ENCODE data around the gene RNF19B.
"Not testable (repeated sequence)": the region's sequence is repeated elsewhere in the genome, so short reads cannot be mapped to it uniquely, and the experiment has no call there.

RNF19B gene

GRCh38 chr1:33000427-33001026 is 35.9 kb upstream of the RNF19B start:
- no peak overlapping the region for H3K27ac Mint-ChIP-seq
- peaks cover 25% of the 10 kb centered on the region for H3K4me1 Mint-ChIP-seq
- no peak for ATAC-seq
- H3K36me3 Mint-ChIP-seq, result peaks cover 5% of the 10 kb centered on the region
- no peaks in the 10 kb centered on the region for H3K27me3 Mint-ChIP-seq
- no peaks in the 10 kb centered on the region for H3K9me3 Mint-ChIP-seq
- H3K4me3 Mint-ChIP-seq, result no peak overlapping the region

DNA sequence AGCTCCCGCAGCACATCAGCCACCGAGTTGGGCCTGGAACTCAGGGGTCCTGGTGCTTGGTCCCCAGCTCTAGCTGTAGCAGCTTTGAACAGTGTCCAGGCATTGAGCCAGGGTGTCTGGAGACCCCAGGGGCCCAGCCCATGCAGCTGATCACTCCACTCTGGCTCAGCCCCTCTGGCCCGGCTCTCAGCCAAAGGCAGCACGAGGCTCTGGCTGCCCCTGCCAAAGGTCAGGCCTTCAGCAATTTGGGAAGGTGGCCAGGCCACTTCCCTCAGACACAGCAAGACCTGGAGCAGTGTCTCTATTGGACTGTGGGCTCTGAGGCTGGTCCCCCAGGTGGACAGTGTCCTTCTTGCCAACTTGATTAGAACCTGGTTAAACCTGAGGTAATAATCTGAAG is 34.4 kb upstream of the RNF19B start:
- Mint-ChIP-seq H3K4me3 (no peak overlapping the region), H3K27ac (no peak overlapping the region), H3K36me3 (peaks cover 5% of the 10 kb centered on the region), H3K9me3 (no peaks in the 10 kb centered on the region), H3K27me3 (no peaks in the 10 kb centered on the region), H3K4me1 (peaks cover 25% of the 10 kb centered on the region)
- no peak for ATAC-seq

DNA sequence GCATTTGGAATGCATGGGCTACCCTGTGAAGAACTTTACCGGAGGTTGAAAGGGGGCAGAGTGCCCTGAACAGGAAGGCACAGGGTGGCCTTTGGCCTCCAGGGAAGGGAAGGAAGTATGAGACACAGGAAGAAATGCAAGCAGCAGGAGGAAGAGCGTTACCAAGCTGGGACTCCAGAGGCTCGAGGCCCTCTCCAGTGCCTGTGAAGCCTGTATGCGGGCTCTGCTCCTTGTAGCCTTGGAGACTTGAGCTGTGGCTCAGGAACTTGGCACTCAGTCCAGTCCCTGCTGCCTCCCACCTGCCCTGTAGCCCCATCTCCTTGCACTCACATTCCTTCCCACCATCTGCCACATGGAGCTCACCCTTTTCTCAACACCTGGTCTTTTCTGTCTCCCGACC is 33.5 kb upstream of the RNF19B start:
- Mint-ChIP-seq H3K27me3 (no peaks in the 10 kb centered on the region), H3K9me3 (no peaks in the 10 kb centered on the region), H3K4me3 (no peak overlapping the region), H3K27ac (peak overlapping the region; percentile 78), H3K36me3 (peaks cover 5% of the 10 kb centered on the region), H3K4me1 (peaks cover 34% of the 10 kb centered on the region)
- ATAC-seq, result no peak

DNA sequence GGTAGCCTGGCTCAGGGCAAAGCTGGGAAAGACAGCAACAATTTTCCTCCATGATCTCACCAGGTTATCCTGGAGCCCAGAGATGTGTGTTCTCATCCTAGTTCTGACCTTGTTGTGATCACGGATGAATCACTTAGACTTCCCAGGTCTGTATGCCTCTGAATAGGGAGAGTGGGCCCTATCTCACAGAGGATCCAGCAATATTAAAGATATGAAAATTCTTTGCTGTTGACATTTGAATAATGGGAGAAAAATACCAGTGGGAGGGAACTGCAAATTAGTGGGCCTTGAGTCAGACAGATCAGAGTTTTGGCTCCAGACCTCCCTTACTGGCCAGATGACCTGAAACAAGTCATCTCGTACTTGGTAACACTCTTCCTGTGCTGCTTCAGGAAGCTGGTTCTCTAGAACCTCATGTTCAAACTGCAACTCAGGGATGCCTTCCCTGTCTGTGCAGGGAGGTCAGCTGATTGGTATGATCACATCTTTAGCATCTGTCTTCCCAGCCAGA is 32.8 kb upstream of the RNF19B start:
- H3K27ac Mint-ChIP-seq, result peak overlapping the region; percentile 78
- H3K4me3 Mint-ChIP-seq, result no peak overlapping the region
- no peaks in the 10 kb centered on the region for H3K27me3 Mint-ChIP-seq
- no peaks in the 10 kb centered on the region for H3K9me3 Mint-ChIP-seq
- peaks cover 41% of the 10 kb centered on the region for H3K4me1 Mint-ChIP-seq
- peaks cover 5% of the 10 kb centered on the region for H3K36me3 Mint-ChIP-seq
- no peak for ATAC-seq

- H3K4me3 Mint-ChIP-seq, result peak overlapping the region; percentile 40
- H3K36me3 Mint-ChIP-seq, ATAC-seq, H3K9me3 Mint-ChIP-seq, H3K27me3 Mint-ChIP-seq: not testable (repeated sequence)
- H3K27ac Mint-ChIP-seq, result peak overlapping the region; percentile 90
- H3K4me1 Mint-ChIP-seq, result peaks cover 73% of the 10 kb centered on the region
Measured at GRCh38 chr1:32993324-32993636, 28.7 kb upstream of the RNF19B start.

- Mint-ChIP-seq H3K36me3 (no peaks in the 10 kb centered on the region), H3K9me3 (no peaks in the 10 kb centered on the region), H3K27ac (peak overlapping the region; percentile 90), H3K27me3 (no peaks in the 10 kb centered on the region), H3K4me3 (peak overlapping the region; percentile 40), H3K4me1 (peaks cover 67% of the 10 kb centered on the region)
- ATAC-seq, result peak; percentile 96
Measured at GRCh38 chr1:32992489-32993323, 28.1 kb upstream of the RNF19B start.

GRCh38 chr1:32991819-32992488 is 27.3 kb upstream of the RNF19B start:
- ATAC-seq, result no peak
- Mint-ChIP-seq H3K4me3 (peak overlapping the region; percentile 40), H3K4me1 (peaks cover 67% of the 10 kb centered on the region), H3K27ac (peak overlapping the region; percentile 90), H3K9me3 (no peaks in the 10 kb centered on the region), H3K27me3 (no peaks in the 10 kb centered on the region), H3K36me3 (no peaks in the 10 kb centered on the region)

- H3K36me3 Mint-ChIP-seq, result no peaks in the 10 kb centered on the region
- H3K27me3 Mint-ChIP-seq, result no peaks in the 10 kb centered on the region
- H3K4me1 Mint-ChIP-seq, result peaks cover 73% of the 10 kb centered on the region
- no peak for ATAC-seq
- no peaks in the 10 kb centered on the region for H3K9me3 Mint-ChIP-seq
- peak overlapping the region; percentile 90 for H3K27ac Mint-ChIP-seq
- no peak overlapping the region for H3K4me3 Mint-ChIP-seq
Measured at GRCh38 chr1:32991386-32991785, 26.8 kb upstream of the RNF19B start.

DNA sequence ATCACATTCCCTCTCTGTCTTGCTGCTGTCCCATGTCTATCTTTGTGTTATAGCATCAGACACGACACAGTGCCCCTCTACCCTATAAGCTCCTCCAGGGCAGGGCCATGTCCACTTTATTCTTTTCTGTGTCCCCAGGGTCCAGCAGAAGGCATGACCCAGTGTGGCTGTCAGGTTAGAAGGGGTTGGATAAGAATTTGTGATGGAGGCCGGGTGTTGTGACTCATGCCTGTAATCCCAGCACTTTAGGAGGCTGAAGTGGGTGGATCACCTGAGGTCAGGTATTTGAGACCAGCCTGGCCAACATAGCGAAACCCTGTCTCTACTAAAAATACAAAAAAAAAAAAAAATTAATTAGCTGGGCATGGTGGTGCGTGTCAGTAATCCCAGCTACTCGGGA is 26.3 kb upstream of the RNF19B start:
- no peaks in the 10 kb centered on the region for H3K36me3 Mint-ChIP-seq
- no peaks in the 10 kb centered on the region for H3K27me3 Mint-ChIP-seq
- no peak for ATAC-seq
- peaks cover 69% of the 10 kb centered on the region for H3K4me1 Mint-ChIP-seq
- H3K9me3 Mint-ChIP-seq, result no peaks in the 10 kb centered on the region
- no peak overlapping the region for H3K4me3 Mint-ChIP-seq
- peak overlapping the region; percentile 90 for H3K27ac Mint-ChIP-seq

DNA sequence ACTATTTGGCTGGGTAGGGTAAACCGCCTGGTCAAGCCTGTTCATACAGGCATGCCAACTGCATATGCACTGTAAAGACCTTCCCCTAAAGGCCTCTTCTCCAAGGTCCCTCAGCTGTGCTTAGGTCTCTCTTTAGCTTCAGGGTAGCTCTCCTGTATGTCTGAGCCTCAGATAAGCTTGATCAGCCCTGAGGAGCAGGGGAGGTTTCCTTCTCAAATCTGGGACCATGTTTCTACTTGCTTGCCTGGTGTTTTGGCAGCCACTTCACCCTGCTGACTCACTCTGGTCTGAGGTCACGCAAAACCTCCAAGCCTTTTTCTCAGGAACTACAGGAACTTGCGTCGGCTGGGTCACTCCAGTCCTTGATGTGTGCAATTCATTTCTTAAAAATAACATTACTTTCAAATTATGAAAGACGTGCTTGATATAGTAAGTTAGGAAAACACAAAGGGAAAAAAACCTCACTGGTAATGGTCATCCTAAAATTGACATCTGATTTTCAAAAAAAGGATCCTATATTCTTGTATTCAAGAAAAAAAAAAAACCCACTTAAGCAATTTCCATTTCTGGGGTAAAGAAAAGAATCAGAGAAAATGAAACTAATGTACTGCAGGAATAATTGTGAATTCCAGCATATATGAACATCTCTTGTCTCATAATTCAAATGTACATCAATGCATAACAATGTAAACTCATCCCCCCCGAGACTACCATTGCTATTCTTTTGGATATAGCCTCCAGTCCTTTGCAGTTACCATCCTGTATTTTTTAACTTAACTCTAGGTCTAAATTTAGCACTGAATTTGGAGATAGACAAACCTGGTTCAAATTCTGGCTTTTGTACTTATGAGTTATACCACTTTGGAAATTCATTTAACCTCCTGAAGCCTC is 24.8 kb upstream of the RNF19B start:
- ATAC-seq, result peak; percentile 2
- Mint-ChIP-seq H3K9me3 (no peaks in the 10 kb centered on the region), H3K27ac (peak overlapping the region; percentile 90), H3K27me3 (no peaks in the 10 kb centered on the region), H3K4me1 (peaks cover 70% of the 10 kb centered on the region), H3K36me3 (no peaks in the 10 kb centered on the region), H3K4me3 (peak overlapping the region; percentile 10)

GRCh38 chr1:32988665-32989064 is 24.1 kb upstream of the RNF19B start:
- Mint-ChIP-seq H3K27me3 (no peaks in the 10 kb centered on the region), H3K36me3 (no peaks in the 10 kb centered on the region), H3K4me1 (peaks cover 75% of the 10 kb centered on the region), H3K4me3 (no peak overlapping the region), H3K9me3 (no peaks in the 10 kb centered on the region), H3K27ac (peak overlapping the region; percentile 90)
- ATAC-seq, result no peak

DNA sequence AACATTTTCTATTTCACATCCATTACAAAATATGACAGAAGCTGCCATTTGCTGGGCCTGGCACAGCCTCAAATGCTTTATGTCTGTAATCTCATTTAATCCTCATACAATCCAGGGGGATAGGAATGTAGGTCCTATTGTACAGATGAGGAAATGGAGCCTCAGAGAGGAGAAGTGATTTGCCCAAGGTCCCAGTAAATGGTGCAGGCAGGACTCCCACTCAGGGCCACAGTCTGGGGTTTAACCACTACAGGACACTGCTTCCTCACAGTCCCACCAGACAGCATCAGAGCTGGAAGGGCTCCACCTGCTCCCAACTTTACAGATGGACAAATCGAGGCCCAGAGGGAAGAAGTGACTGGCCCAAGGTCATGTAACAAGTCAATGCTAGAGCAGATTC is 20.6 kb upstream of the RNF19B start:
- Mint-ChIP-seq H3K27ac (peak overlapping the region; percentile 74), H3K9me3 (no peaks in the 10 kb centered on the region), H3K36me3 (no peaks in the 10 kb centered on the region), H3K4me3 (no peak overlapping the region), H3K4me1 (peaks cover 72% of the 10 kb centered on the region), H3K27me3 (no peaks in the 10 kb centered on the region)
- no peak for ATAC-seq

DNA sequence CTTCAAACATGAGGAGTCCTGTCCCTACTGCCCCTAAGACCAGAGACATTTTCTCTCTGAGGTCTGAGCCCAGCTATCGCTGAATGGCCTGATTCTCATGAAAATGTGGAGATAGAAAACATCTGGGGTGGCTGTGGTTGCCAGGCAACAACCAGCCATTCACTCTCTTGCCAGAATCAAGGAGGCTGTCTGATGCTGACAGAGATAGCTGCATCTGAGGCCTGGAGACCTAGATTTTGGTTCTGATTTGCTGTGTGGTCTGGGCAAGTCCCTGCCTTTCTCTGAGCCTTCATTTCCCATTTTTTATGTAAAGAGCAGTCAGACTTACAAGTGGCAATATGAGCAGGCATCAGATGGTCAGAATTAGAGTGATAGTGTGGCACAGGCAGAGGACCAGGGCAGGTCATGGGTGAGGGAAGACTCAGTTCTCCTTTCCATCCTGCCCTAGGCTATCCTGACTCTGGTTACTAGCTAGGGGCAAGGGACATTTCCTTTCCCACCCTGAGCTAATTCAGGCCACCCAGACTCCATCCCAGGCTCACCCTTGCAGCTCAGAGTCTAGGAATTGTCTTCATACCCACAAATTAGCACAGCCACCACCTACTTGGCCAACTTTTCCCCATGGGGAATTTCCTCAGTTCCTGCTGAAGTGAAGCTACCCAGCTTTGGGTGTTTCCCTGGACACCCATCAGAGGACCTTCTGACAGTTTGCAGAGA is 20.0 kb upstream of the RNF19B start:
- peak; percentile 55 for ATAC-seq
- Mint-ChIP-seq H3K4me3 (no peak overlapping the region), H3K36me3 (no peaks in the 10 kb centered on the region), H3K9me3 (no peaks in the 10 kb centered on the region), H3K27me3 (no peaks in the 10 kb centered on the region), H3K4me1 (peaks cover 72% of the 10 kb centered on the region), H3K27ac (peak overlapping the region; percentile 74)

DNA sequence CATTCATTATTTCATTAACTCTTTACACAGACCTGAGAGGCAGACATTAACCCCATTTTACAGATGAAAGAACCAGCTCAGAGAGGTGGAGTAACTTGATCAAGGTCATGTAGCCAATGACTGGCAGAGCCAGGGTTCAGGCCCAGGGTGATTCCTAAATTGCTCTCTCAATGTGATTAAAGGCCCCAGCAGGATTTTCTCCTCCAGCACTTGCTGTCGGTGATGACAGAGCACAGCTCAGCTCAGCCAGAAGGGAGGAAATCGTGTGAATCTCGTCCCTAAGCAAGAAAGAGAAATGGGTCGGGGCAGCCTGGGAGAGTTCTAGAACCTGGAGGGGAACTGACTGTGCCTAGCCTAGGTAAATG is 19.5 kb upstream of the RNF19B start:
- Mint-ChIP-seq H3K27ac (peak overlapping the region; percentile 74), H3K36me3 (no peaks in the 10 kb centered on the region), H3K4me3 (no peak overlapping the region), H3K4me1 (peaks cover 72% of the 10 kb centered on the region), H3K27me3 (no peaks in the 10 kb centered on the region), H3K9me3 (no peaks in the 10 kb centered on the region)
- no peak for ATAC-seq

Measured in stimulated activated memory B cell treated with anti-CD40 and anti-IgM and Interleukin-4, amounts not matched to agents 10 μg/mL and 1 μg/mL and 100 μg/mL, for 72 hours (primary cell).